Mucosa of stomach (tissue), 1 donor: ENCODE results near the gene ANKLE2.
"Not testable (repeated sequence)": the region's sequence is repeated elsewhere in the genome, so short reads cannot be mapped to it uniquely, and the experiment has no call there.

Experiments used
- H3K27me3 ChIP-seq: one replicate; pipeline ENCODE4 v1.7.0; 2013; ENCODE audit warnings: mild to moderate bottlenecking, low read length; ENCODE audit not compliant: control insufficient read depth, insufficient read depth
- H3K36me3 ChIP-seq: one replicate; pipeline ENCODE4 v1.7.0; 2013; ENCODE audit warnings: low read length; ENCODE audit not compliant: control insufficient read depth, insufficient read depth
- H3K4me1 ChIP-seq: one replicate; pipeline ENCODE4 v1.7.0; 2013; ENCODE audit warnings: mild to moderate bottlenecking, low read length; ENCODE audit not compliant: control insufficient read depth, insufficient read depth
- H3K4me3 ChIP-seq: one replicate; pipeline ENCODE4 v1.7.0; 2013; ENCODE audit warnings: low read length
- H3K9ac ChIP-seq: one replicate; pipeline ENCODE4 v1.7.0; 2013; ENCODE audit warnings: mild to moderate bottlenecking, low read length, moderate library complexity
- H3K9me3 ChIP-seq: one replicate; pipeline ENCODE4 v1.7.0; 2013; ENCODE audit warnings: mild to moderate bottlenecking, low read length, moderate library complexity; ENCODE audit not compliant: control insufficient read depth
- donor health status: Pancreatic carcinoma.

The ANKLE2 gene

GRCh38 chr12:132758825-132759224, 2.8 kb downstream of the ANKLE2 start:
- not testable (repeated sequence) for H3K9ac ChIP-seq, H3K27me3 ChIP-seq, H3K4me1 ChIP-seq, H3K4me3 ChIP-seq, H3K36me3 ChIP-seq, H3K9me3 ChIP-seq

GRCh38 chr12:132754160-132754932, 7.3 kb downstream of the ANKLE2 start:
- Histone ChIP-seq H3K9ac (no peak overlapping the region), H3K27me3 (no peaks in the 10 kb centered on the region), H3K4me1 (no peaks in the 10 kb centered on the region), H3K4me3 (no peak overlapping the region), H3K9me3 (no peaks in the 10 kb centered on the region), H3K36me3 (peaks cover 9% of the 10 kb centered on the region)

- H3K4me1 ChIP-seq, H3K9ac ChIP-seq, H3K9me3 ChIP-seq, H3K4me3 ChIP-seq, H3K36me3 ChIP-seq, H3K27me3 ChIP-seq: not testable (repeated sequence)
Measured at GRCh38 chr12:132753670-132754069, 8.0 kb downstream of the ANKLE2 start.

GRCh38 chr12:132748319-132748718, 13.3 kb downstream of the ANKLE2 start:
- H3K4me1 ChIP-seq, result no peaks in the 10 kb centered on the region
- H3K9me3 ChIP-seq, result no peaks in the 10 kb centered on the region
- no peak overlapping the region for H3K9ac ChIP-seq
- peaks cover 41% of the 10 kb centered on the region for H3K36me3 ChIP-seq
- H3K4me3 ChIP-seq, result no peak overlapping the region
- no peaks in the 10 kb centered on the region for H3K27me3 ChIP-seq

GRCh38 chr12:132747896-132748295, 13.7 kb downstream of the ANKLE2 start:
- peaks cover 41% of the 10 kb centered on the region for H3K36me3 ChIP-seq
- no peaks in the 10 kb centered on the region for H3K27me3 ChIP-seq
- H3K9me3 ChIP-seq, result no peaks in the 10 kb centered on the region
- no peak overlapping the region for H3K4me3 ChIP-seq
- H3K4me1 ChIP-seq, result no peaks in the 10 kb centered on the region
- no peak overlapping the region for H3K9ac ChIP-seq

GRCh38 chr12:132747395-132747794, 14.2 kb downstream of the ANKLE2 start:
- Histone ChIP-seq H3K4me1 (no peaks in the 10 kb centered on the region), H3K36me3 (peaks cover 44% of the 10 kb centered on the region), H3K9me3 (no peaks in the 10 kb centered on the region)

GRCh38 chr12:132746613-132747012, 15.0 kb downstream of the ANKLE2 start:
- Histone ChIP-seq H3K4me3 (no peak overlapping the region), H3K4me1 (no peaks in the 10 kb centered on the region), H3K36me3 (peaks cover 52% of the 10 kb centered on the region), H3K27me3 (no peaks in the 10 kb centered on the region), H3K9me3 (no peaks in the 10 kb centered on the region), H3K9ac (no peak overlapping the region)

More at GRCh38 chr12:132747395-132747794, 14.2 kb downstream of the ANKLE2 start:
- Histone ChIP-seq H3K4me3 (no peak overlapping the region), H3K27me3 (no peaks in the 10 kb centered on the region), H3K9ac (no peak overlapping the region)

- no peak overlapping the region for H3K9ac ChIP-seq
- H3K4me3 ChIP-seq, result no peak overlapping the region
- H3K36me3 ChIP-seq, result peaks cover 53% of the 10 kb centered on the region
- H3K9me3 ChIP-seq, result no peaks in the 10 kb centered on the region
- no peaks in the 10 kb centered on the region for H3K27me3 ChIP-seq
- H3K4me1 ChIP-seq, result no peaks in the 10 kb centered on the region
Measured at GRCh38 chr12:132743831-132744230, 17.8 kb downstream of the ANKLE2 start.

GRCh38 chr12:132741620-132742019, 20.0 kb downstream of the ANKLE2 start:
- peaks cover 47% of the 10 kb centered on the region for H3K36me3 ChIP-seq
- no peak overlapping the region for H3K9ac ChIP-seq
- H3K4me3 ChIP-seq, result no peak overlapping the region
- no peaks in the 10 kb centered on the region for H3K9me3 ChIP-seq
- H3K27me3 ChIP-seq, result no peaks in the 10 kb centered on the region
- no peaks in the 10 kb centered on the region for H3K4me1 ChIP-seq

GRCh38 chr12:132740652-132741051, 21.0 kb downstream of the ANKLE2 start:
- no peak overlapping the region for H3K9ac ChIP-seq
- peaks cover 45% of the 10 kb centered on the region for H3K36me3 ChIP-seq
- H3K4me1 ChIP-seq, result no peaks in the 10 kb centered on the region
- no peak overlapping the region for H3K4me3 ChIP-seq
- no peaks in the 10 kb centered on the region for H3K9me3 ChIP-seq
- H3K27me3 ChIP-seq, result no peaks in the 10 kb centered on the region

GRCh38 chr12:132740313-132740646, 21.4 kb downstream of the ANKLE2 start:
- Histone ChIP-seq H3K4me3 (no peak overlapping the region), H3K9me3 (no peaks in the 10 kb centered on the region), H3K9ac (no peak overlapping the region), H3K36me3 (peaks cover 41% of the 10 kb centered on the region), H3K4me1 (no peaks in the 10 kb centered on the region), H3K27me3 (no peaks in the 10 kb centered on the region)

- Histone ChIP-seq H3K4me1 (no peaks in the 10 kb centered on the region), H3K4me3 (no peak overlapping the region), H3K36me3 (peaks cover 37% of the 10 kb centered on the region), H3K27me3 (no peaks in the 10 kb centered on the region), H3K9me3 (no peaks in the 10 kb centered on the region), H3K9ac (no peak overlapping the region)
Measured at GRCh38 chr12:132739600-132740312, 21.9 kb downstream of the ANKLE2 start.
